ENCODE data around the gene CD70. TPM values are rescaled to one million over a fixed set of nuclear protein-coding genes. Genes with fewer than 3 reads are reported as not detected.
"Not testable (repeated sequence)": the region's sequence is repeated elsewhere in the genome, so short reads cannot be mapped to it uniquely, and the experiment has no call there.

Gene CD70, protein sequence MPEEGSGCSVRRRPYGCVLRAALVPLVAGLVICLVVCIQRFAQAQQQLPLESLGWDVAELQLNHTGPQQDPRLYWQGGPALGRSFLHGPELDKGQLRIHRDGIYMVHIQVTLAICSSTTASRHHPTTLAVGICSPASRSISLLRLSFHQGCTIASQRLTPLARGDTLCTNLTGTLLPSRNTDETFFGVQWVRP
- 2.0 and 3.8 TPM in 2 replicates for total RNA-seq (2021)
- percentile 19 among the genes with signal in this experiment for Bru-seq, nascent RNA
- BruChase-seq, experiment 1, labeled RNA remaining after a 2-hour chase, result percentile 32 among the genes with signal in this experiment
- percentile 35 among the genes with signal in this experiment for BruChase-seq, experiment 2, labeled RNA remaining after a 6-hour chase
- long read RNA-seq, transcript CD70-201 (3 exons, 913 nt), result major isoform, 5 of 5 reads
- long read RNA-seq, partial matches to known transcripts, result 0 of 5 reads
- long read RNA-seq, other reads (novel, unspliced or antisense), result 0 of 5 reads

DNA sequence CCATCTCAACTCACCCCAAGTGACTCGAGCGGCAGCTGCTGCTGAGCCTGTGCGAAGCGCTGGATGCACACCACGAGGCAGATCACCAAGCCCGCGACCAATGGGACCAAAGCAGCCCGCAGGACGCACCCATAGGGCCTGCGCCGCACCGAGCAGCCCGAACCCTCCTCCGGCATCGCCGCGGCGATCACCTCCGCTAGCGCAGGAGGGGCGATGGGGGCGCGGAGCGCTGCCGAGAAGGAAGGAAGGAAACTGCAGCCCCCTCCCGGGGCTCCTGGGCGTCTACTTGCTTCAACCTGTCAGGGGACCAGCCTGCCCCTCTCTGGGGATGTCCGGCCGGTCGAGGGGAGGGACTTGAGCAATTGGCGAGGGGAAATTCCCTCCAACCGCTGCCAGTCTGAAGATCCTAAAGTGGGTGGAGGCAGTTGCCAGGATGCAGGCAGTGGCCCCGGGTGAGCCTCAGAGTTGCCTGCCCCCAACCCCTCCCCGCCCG, at the start of gene CD70:
Gene CD70, minus strand, starts transcription at position 324 of the 493 bp plus-strand sequence. Its CDS starts 148 bp downstream, at position 176.
- CTCF ChIA-PET, result no interaction called here
- H3K9me3 ChIP-seq (ENCODE audit: low read depth, low read length, poor library complexity, severe bottlenecking), result no peaks in the 10 kb centered on the region
- DNase-seq (ENCODE audit: low spot score), result peak; percentile 74
- POLR2A ChIA-PET (ENCODE audit: low non-redundant PET), result no interaction called here
- TF ChIP-seq, protein P1, sequence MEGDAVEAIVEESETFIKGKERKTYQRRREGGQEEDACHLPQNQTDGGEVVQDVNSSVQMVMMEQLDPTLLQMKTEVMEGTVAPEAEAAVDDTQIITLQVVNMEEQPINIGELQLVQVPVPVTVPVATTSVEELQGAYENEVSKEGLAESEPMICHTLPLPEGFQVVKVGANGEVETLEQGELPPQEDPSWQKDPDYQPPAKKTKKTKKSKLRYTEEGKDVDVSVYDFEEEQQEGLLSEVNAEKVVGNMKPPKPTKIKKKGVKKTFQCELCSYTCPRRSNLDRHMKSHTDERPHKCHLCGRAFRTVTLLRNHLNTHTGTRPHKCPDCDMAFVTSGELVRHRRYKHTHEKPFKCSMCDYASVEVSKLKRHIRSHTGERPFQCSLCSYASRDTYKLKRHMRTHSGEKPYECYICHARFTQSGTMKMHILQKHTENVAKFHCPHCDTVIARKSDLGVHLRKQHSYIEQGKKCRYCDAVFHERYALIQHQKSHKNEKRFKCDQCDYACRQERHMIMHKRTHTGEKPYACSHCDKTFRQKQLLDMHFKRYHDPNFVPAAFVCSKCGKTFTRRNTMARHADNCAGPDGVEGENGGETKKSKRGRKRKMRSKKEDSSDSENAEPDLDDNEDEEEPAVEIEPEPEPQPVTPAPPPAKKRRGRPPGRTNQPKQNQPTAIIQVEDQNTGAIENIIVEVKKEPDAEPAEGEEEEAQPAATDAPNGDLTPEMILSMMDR (conservative IDR thresholded peaks at IDR 0.05; ENCODE audit: low read depth, low read length), result no peak
- peak; percentile 40 for TF ChIP-seq EZH2 (IDR thresholded peaks at IDR 0.05; ENCODE audit: borderline replicate concordance, low read depth, low read length, poor library complexity, severe bottlenecking)
- H3K4me1 ChIP-seq (ENCODE audit: insufficient read depth, low read length, poor library complexity, severe bottlenecking), result peaks cover 28% of the 10 kb centered on the region
- peaks cover 14% of the 10 kb centered on the region for H3K27me3 ChIP-seq (replicated peaks; ENCODE audit: insufficient read depth, low read depth, low read length, poor library complexity)
- BruUV-seq (replicated peaks), result no TSS peak
- intact Hi-C loops (cut with micrococcal nuclease; ENCODE audit: unreplicated experiment), result no loop called here
- no peak within 1 kb of the TSS for H3K27ac ChIP-seq (ENCODE audit: low read depth, low read length, poor library complexity, severe bottlenecking)
- peak within 1 kb of the TSS; percentile 48 for H3K4me3 ChIP-seq (ENCODE audit: low read depth, low read length, poor library complexity, severe bottlenecking)
- H3K36me3 ChIP-seq (ENCODE audit: insufficient read depth, low read length, poor library complexity, severe bottlenecking), result no peaks in the 10 kb centered on the region

GRCh38 chr19:6640333-6640732, 49.4 kb upstream of the CD70 start:
- H3K4me1 ChIP-seq (ENCODE audit: insufficient read depth, low read length, poor library complexity, severe bottlenecking); H3K27ac ChIP-seq (ENCODE audit: low read depth, low read length, poor library complexity, severe bottlenecking); H3K36me3 ChIP-seq (ENCODE audit: insufficient read depth, low read length, poor library complexity, severe bottlenecking); CTCF ChIA-PET; BruUV-seq (replicated peaks); H3K4me3 ChIP-seq (ENCODE audit: low read depth, low read length, poor library complexity, severe bottlenecking); H3K27me3 ChIP-seq (replicated peaks; ENCODE audit: insufficient read depth, low read depth, low read length, poor library complexity); DNase-seq (ENCODE audit: low spot score); intact Hi-C loops (cut with micrococcal nuclease; ENCODE audit: unreplicated experiment); POLR2A ChIA-PET (ENCODE audit: low non-redundant PET); H3K9me3 ChIP-seq (ENCODE audit: low read depth, low read length, poor library complexity, severe bottlenecking): not testable (repeated sequence)

DNA sequence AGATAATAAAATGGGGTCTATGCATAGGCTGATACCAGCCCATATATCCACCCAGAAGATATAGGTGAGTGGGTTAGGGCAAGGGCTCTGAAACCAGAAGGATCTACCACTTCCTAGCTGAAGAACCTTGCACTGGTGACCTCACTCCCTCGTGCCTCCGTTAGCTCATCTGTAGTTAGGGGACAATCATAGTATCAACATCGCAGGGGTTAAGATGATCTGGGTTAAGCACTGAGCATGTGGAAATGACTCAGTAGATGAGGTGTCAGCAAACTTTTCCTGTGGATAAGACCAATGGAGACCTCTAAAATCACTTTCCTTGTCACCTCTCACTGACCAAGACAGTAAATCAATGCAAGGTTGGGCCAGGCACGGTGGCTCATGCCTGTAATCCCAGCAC, 48.5 kb upstream of the CD70 start:
- no peak for DNase-seq (ENCODE audit: low spot score)
- CTCF ChIA-PET, result interaction anchor here (1.3 kb wide), 1 partner anchor 224 kb away, joined by 3 read pairs; no protein-coding TSS in a partner anchor
- POLR2A ChIA-PET (ENCODE audit: low non-redundant PET), result no interaction called here

More for the DNA sequence above, 48.5 kb upstream of the CD70 start:
- H3K9me3 ChIP-seq (ENCODE audit: low read depth, low read length, poor library complexity, severe bottlenecking), result no peaks in the 10 kb centered on the region
- no peaks in the 10 kb centered on the region for H3K36me3 ChIP-seq (ENCODE audit: insufficient read depth, low read length, poor library complexity, severe bottlenecking)
- no peak overlapping the region for H3K4me3 ChIP-seq (ENCODE audit: low read depth, low read length, poor library complexity, severe bottlenecking)
- H3K27me3 ChIP-seq (replicated peaks; ENCODE audit: insufficient read depth, low read depth, low read length, poor library complexity), result no peaks in the 10 kb centered on the region
- intact Hi-C loops (cut with micrococcal nuclease; ENCODE audit: unreplicated experiment), result no loop called here
- H3K4me1 ChIP-seq (ENCODE audit: insufficient read depth, low read length, poor library complexity, severe bottlenecking), result no peaks in the 10 kb centered on the region
- H3K27ac ChIP-seq (ENCODE audit: low read depth, low read length, poor library complexity, severe bottlenecking), result no peak overlapping the region
- no peak for TF ChIP-seq EZH2 (IDR thresholded peaks at IDR 0.05; ENCODE audit: borderline replicate concordance, low read depth, low read length, poor library complexity, severe bottlenecking)
- TF ChIP-seq, protein P1 (conservative IDR thresholded peaks at IDR 0.05; ENCODE audit: low read depth, low read length), result no peak
- no TSS peak for BruUV-seq (replicated peaks)
